NT2/D1 (cell line): Measurements from ENCODE around the gene MVD.
"Not testable (repeated sequence)": the region's sequence is repeated elsewhere in the genome, so short reads cannot be mapped to it uniquely, and the experiment has no call there.

Source experiments
- DNase-seq: peaks from one replicate; pipeline ENCODE4 v3.0.0-alpha.2; 2011; ENCODE audit warnings: low read depth, low spot score
- H3K27me3 ChIP-seq: 2 replicates; pipeline ENCODE4 v1.6.0; 2011; ENCODE audit warnings: mild to moderate bottlenecking; ENCODE audit not compliant: insufficient read length, insufficient read depth
- H3K36me3 ChIP-seq: 2 replicates; pipeline ENCODE4 v1.6.1; 2011; ENCODE audit warnings: mild to moderate bottlenecking, low read length, mixed read lengths; ENCODE audit not compliant: insufficient read depth, insufficient read length
- H3K4me1 ChIP-seq: 2 replicates; pipeline ENCODE4 v1.5.1; 2011; ENCODE audit not compliant: insufficient read depth, insufficient read length
- H3K4me3 ChIP-seq: 2 replicates; pipeline ENCODE4 v1.5.1; 2011; ENCODE audit warnings: low read depth; ENCODE audit not compliant: insufficient read length
- H3K9ac ChIP-seq: 2 replicates; pipeline ENCODE4 v1.6.0; 2011; ENCODE audit warnings: low read depth; ENCODE audit not compliant: insufficient read length
- H3K9me3 ChIP-seq: 2 replicates; pipeline ENCODE4 v1.5.1; 2011; ENCODE audit warnings: mild to moderate bottlenecking, low read length; ENCODE audit not compliant: insufficient read depth
- SUZ12 ChIP-seq: IDR thresholded peaks from 2 replicates; pipeline ENCODE4 v1.6.1; 2011; ENCODE audit not compliant: insufficient read length, insufficient read depth; ENCODE audit errors: extremely low read depth
- YY1 ChIP-seq: IDR thresholded peaks from 2 replicates; pipeline ENCODE4 v1.6.1; 2011; ENCODE audit not compliant: insufficient read length, insufficient read depth
- ZNF274 ChIP-seq: IDR thresholded peaks from 2 replicates; pipeline ENCODE4 v1.6.1; 2011; ENCODE audit warnings: mild to moderate bottlenecking, low read depth, low read length

MVD gene

GRCh38 chr16:88676502-88677242 is 13.8 kb upstream of the MVD start:
- no peak overlapping the region for H3K4me3 ChIP-seq
- peaks cover 22% of the 10 kb centered on the region for H3K4me1 ChIP-seq
- peaks cover 45% of the 10 kb centered on the region for H3K36me3 ChIP-seq
- no peak for DNase-seq
- H3K9me3 ChIP-seq: no peaks in the 10 kb centered on the region
- TF ChIP-seq SUZ12: no peak
- TF ChIP-seq ZNF274: no peak
- TF ChIP-seq YY1: no peak
- no peak overlapping the region for H3K9ac ChIP-seq
- H3K27me3 ChIP-seq: no peaks in the 10 kb centered on the region

GRCh38 chr16:88673716-88674379 is 11.0 kb upstream of the MVD start:
- Histone ChIP-seq H3K4me1 (peaks cover 15% of the 10 kb centered on the region), H3K9me3 (no peaks in the 10 kb centered on the region), H3K27me3 (no peaks in the 10 kb centered on the region), H3K4me3 (no peak overlapping the region), H3K9ac (no peak overlapping the region), H3K36me3 (peaks cover 47% of the 10 kb centered on the region)
- TF ChIP-seq ZNF274 (no peak), YY1 (no peak), SUZ12 (no peak)
- DNase-seq: no peak

GRCh38 chr16:88672776-88673175 is 9.9 kb upstream of the MVD start:
- Histone ChIP-seq H3K4me3 (no peak overlapping the region), H3K9me3 (no peaks in the 10 kb centered on the region), H3K9ac (peak overlapping the region; percentile 8), H3K36me3 (peaks cover 51% of the 10 kb centered on the region), H3K4me1 (peaks cover 12% of the 10 kb centered on the region), H3K27me3 (no peaks in the 10 kb centered on the region)
- DNase-seq: peak; percentile 46
- TF ChIP-seq YY1 (no peak), ZNF274 (no peak), SUZ12 (no peak)

- H3K9ac ChIP-seq: no peak overlapping the region
- no peaks in the 10 kb centered on the region for H3K9me3 ChIP-seq
- no peak for DNase-seq
- H3K36me3 ChIP-seq: peaks cover 49% of the 10 kb centered on the region
- no peak overlapping the region for H3K4me3 ChIP-seq
- TF ChIP-seq YY1 (no peak), ZNF274 (no peak), SUZ12 (no peak)
- H3K4me1 ChIP-seq: peaks cover 6% of the 10 kb centered on the region
- H3K27me3 ChIP-seq: no peaks in the 10 kb centered on the region
These were observed 8.9 kb upstream of the MVD start for GRCh38 chr16:88671806-88672205.

GRCh38 chr16:88669980-88670379 is 7.1 kb upstream of the MVD start:
- Histone ChIP-seq H3K4me3 (no peak overlapping the region), H3K27me3 (no peaks in the 10 kb centered on the region), H3K9ac (no peak overlapping the region), H3K4me1 (peaks cover 6% of the 10 kb centered on the region), H3K36me3 (peaks cover 37% of the 10 kb centered on the region), H3K9me3 (no peaks in the 10 kb centered on the region)
- no peak for TF ChIP-seq YY1
- no peak for DNase-seq

GRCh38 chr16:88669493-88669892 is 6.6 kb upstream of the MVD start:
- not testable (repeated sequence) for DNase-seq, H3K4me1 ChIP-seq, H3K9ac ChIP-seq, H3K4me3 ChIP-seq, H3K9me3 ChIP-seq, H3K27me3 ChIP-seq
- peaks cover 34% of the 10 kb centered on the region for H3K36me3 ChIP-seq

DNA sequence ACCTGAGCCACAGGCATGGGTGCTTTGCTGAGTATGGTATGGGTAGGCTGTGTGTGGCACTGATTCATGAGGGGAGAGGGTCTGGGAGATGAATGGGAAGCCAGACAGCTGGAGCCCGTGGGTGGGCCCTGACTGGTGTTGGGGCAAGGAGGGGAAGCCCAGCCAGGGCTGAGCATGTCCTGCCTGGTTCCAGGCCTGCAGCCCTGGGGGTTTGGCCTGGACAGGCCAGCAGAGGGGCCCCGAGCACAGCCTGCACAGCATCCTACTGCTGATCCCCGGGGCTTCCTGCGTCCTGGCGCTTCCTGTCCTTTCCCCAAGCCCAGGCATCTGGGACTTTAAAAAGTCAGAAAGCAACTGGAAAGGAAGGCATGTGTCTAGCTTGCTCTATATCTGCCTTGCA is 4.6 kb upstream of the MVD start:
- Histone ChIP-seq H3K9ac (no peak overlapping the region), H3K9me3 (no peaks in the 10 kb centered on the region), H3K27me3 (no peaks in the 10 kb centered on the region)

More for the DNA sequence above, 4.6 kb upstream of the MVD start:
- peaks cover 21% of the 10 kb centered on the region for H3K36me3 ChIP-seq
- TF ChIP-seq SUZ12 (no peak), YY1 (no peak), ZNF274 (no peak)
- no peak for DNase-seq
- no peak overlapping the region for H3K4me3 ChIP-seq
- peaks cover 4% of the 10 kb centered on the region for H3K4me1 ChIP-seq
